Muscle of arm (tissue), 12 donors: Measurements from ENCODE around the gene POLA1. TPM values are rescaled to one million over a fixed set of nuclear protein-coding genes. Genes with fewer than 3 reads are reported as not detected.

Experiments used
- DNase-seq: peaks from one replicate; pipeline ENCODE4 v3.0.0-alpha.2; 2013
- polyA plus RNA-seq, 12 donors: library from polyadenylated mRNA; unstranded; fragments of 120-200 nt; gene quantifications; one replicate each; pipeline ENCODE4 v1.2.1, GENCODE V29; 2013; ENCODE audit not compliant: insufficient read length in 12 of 12

The POLA1 gene
- polyA plus RNA-seq, 12 donors, result 7.3 to 21.2 (median 18.4) TPM; not detected in 1

DNA sequence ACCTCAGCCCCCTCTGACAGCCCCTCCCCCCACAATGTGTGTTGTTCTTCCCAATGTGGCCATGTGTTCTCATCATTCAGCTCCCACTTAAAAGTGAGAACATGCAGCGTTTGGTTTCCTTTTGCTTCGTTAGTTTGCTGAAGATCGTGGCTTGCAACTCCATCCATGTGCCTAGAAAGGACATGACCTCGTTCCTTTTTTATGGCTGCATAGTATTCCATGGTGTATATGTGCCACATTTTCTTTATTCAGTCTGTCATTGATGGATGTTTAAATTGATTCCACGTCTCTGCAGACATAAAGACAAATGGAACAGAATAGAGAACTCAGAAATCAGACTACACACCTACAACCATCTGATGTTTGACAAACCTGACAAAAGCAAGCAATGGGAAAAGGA, 276.1 kb downstream of the POLA1 start:
- DNase-seq, result no peak

DNA sequence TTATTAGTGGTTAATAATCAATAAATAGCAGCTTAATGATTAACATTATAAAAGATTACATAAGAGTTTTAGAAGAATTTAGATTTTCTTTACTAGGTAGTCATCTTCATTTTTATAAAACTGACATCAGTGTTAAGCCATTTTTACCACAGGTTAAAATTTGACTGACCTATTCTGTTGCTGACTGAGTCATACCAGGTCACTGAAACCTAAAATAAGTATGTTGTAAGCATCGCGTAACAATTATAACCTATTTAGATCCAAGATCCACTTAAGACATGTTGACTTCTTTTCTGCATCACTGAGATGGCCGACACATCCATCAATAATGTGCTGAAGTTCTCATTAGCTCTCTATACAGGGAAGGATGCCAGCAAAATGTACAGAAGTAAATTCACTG, 285.4 kb downstream of the POLA1 start:
- DNase-seq, result no peak

DNA sequence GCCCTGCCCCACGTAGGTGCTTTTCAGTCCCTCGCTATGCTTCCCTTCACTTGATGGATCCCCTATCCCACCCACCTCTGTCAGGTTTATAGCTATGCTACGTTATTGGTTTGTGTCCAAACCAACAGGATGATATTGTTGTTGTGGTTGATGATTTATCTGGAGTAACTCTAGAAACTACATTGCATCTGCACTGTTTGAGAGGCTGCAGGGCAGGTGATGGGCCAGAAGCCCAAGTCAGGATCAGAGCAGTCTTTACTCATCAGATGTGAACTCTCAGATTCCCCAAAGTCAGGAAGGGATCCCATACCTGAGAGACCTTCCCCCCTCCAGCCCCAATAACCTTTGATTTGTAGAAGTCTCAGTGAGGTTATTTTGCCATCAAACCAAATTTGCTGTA, 287.3 kb downstream of the POLA1 start:
- no peak for DNase-seq

DNA sequence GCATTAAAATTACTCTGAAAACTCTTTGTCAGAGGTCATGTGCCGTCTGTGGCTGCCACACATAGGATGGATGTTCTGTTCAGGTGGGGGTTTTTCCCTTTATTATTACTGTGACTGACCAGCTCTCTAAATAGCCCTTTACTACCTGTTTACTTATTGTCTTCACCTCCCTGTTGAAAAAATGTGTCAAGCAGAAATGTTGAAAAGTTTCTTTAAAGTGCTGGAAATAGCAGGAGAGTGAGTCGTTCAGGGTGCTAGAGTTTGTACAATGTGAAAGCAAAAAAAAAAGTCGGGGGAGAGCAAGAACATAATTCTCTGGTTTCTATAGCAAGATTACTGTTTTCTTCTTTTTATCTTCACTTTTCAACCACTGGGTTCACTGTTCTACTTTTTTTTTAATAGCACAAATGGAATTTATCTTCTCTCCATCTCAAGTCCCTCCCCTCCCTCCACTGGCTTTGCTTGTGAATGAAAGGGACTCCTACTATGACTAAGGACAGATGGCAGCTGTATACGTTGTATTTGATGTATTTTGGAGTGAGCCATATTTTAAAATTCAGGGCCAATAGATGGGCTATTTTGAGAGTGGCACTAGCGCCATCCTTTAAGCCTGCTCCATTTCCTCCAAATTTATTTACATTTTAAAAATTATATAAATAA, 288.7 kb downstream of the POLA1 start:
- DNase-seq, result no peak

DNA sequence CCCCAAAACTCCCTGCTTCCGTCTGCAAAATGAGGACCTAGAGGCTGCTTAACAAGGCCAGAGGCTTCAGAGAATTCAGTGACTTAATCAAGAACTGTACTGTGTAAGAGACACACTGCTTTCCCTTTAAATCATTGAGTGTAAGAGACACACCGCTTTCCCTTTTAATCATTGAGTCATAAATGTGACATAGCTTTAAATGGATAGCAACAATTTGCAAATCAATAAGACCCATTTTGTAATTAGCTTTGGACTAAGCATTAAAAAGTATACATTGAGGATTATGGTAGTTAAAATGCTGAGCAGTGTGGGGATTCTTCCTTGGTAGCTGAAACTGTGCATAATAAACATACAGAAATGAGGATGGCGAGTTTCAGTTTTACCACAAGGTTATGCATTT, 290.2 kb downstream of the POLA1 start:
- no peak for DNase-seq

DNA sequence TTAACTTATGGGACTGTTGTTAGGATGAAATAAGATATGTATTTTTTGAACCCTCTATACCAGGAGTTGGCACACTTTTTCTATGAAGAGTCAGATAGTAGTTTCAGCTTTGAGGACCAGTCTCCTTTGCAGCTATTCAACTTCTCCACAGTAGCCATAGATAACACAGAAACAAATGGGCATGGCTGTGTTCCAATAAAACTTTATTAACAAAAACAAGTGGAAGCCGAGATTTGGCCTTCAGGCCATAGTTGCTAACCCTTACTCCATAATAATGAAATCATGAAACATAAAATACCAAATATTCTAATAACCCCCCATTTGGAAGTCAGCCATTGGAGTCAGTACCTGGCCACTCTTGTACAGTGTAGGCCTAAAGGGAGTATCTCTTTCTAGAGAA, 291.4 kb downstream of the POLA1 start:
- no peak for DNase-seq

DNA sequence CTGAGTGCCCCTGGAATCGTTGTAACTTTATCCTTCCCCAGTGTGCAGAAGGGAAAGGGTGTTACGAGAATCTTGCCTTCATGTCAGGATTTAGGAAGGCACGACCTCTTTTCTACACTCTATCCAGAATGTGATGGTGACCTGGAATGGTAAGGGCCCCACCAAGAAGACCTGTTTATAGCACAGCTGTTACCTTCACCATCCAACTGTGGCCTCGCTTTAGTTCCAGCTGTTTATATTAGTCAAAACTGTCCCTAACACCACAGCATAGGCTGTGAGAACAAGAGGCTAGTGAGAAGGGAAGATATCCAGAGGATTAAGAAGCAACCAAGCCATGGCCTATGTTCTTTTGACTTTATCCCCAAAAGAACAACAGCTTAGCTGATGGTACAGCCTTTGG, 294.0 kb downstream of the POLA1 start:
- no peak for DNase-seq

DNA sequence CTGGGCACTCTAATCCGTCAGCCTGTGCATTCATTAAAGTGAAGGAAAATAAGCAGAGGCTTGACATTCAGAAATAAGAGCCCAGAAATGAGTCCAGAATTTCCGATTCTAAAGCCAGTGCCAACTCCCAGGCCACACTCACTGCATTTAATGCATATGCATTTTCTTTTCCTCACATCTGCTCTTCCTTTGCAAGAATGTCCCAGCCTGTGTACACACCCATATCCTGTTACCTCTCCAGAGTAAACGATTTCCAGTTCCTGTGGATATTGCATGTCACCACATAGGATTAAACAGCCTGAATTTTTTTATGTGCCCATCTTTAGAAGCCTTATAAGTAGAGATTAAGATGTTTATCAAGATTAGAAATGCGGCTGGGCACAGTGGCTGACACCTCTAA, 294.6 kb downstream of the POLA1 start:
- no peak for DNase-seq

DNA sequence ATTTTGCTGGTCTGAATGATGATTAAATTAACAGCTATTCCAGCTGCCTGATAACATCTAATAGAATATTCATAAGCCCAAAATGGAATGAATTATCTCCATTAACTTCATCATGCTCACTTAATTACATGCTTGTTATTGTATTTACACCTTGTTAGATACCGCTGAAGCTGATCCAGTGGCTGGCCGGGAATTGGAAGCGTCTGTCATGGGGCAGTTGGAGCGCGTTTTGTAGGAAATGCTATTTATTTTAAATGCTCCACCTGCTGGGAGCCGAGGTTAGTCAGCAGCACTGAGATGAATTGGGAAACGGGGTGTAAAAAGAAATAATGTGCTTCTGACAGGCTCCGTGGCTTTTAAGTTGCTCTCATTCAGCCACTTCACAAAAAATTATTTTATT, 296.8 kb downstream of the POLA1 start:
- no peak for DNase-seq

DNA sequence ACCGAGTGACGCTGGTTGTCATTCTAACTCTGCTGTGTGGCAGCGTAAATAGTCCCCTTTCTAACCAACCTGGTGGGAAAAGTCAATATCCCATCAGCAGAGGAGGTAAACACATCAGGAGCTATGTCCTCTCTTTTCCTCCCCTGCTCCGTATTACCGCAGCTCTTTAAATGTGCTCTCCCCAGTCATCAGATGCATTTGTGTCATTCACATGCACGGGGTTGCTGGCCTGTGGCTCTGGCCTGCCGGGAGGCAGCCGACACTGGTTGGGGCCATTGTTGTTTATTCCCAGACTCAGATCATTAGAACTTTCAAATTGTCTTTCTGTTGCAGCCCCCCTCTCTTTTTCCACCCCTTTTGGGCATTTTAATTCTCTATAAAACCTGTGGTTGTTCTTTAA, 300.2 kb downstream of the POLA1 start:
- no peak for DNase-seq

DNA sequence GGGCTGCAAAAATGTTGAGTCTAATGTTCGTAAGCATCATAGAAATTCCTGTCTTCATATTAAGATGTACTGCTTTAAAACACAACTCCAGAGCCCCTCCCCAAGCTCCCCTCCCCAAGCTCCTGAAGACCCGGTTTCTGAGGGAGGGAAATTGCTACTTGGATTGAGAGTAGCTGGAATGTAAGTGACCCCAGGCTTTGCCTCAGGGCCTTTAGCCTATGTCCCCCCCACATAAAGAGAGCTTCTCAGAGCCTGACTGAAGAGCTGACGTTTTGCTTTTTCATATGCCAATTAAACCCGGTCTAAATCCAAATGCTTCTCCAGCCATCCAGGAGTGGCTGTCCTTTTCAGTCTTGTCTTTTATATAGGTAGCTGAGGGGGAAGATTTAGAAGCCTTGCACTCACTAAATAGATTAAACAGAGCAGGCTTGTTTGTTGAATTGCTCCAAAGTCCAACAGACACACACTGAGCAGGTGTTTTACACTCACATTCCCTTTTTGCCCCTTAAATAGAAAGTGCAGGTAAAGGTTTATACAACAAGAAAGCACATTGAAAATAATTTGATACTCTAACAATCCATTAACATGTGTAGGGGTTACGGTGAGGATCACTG, 302.5 kb downstream of the POLA1 start:
- DNase-seq, result no peak

DNA sequence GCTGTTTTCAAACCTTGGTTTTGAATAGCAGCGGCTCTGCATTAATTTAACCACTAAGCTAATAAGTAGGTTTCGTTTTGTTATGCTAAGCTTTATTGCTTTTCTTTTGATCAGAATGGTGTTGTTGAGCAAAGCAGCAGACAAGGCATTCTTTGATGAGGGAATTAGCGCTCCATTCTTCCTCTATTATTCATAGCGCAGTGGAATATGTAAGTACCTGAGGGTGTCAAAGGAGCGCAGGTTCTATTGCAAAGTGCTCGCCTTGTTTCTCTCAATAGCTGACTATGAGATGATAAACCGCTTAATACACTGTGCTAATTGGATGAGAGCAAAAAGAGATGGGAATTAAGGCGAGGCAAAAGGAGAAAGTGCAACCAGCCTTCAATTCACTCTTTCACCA, 305.8 kb downstream of the POLA1 start:
- no peak for DNase-seq

DNA sequence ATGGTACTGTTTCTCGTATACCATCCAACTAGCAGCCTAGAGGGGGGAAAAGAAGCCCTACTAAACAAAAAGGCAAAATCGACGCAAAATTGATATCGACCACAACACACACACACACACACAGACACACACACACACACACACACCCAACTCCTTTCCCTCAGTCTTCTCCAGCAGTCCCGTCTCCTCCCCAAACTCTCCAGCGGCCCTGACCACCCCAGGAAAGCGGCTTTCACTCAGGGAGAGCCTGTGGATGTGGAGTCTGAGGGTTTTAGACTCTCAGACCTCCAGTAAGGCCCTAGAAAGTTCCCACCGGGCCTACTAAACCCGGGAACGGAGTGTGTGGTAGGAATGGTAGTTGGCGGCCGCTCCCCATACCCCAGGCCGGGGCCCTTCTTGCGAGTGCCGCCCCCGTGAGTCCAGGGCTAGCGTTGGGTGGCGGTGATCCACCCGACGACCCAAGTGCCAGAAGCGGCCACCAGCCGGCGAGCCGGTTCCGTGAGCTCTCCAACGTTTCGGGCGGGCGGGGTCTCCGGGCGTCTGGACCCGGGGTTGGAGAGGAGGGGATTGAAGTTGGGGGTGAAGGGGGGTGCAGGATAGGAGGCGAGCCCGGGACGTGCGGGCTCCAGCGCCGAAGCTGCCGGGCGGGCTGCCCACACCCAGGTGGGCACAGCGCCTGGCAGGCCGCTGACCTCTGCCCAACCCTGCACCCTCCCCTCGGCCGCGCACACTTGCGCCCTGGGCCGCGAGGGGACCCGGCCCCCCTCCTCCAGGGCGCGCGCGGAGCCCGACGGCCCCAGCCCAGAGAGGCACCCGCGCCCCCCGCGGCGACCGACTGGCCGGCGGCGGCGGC, 308.3 kb downstream of the POLA1 start:
- no peak for DNase-seq

DNA sequence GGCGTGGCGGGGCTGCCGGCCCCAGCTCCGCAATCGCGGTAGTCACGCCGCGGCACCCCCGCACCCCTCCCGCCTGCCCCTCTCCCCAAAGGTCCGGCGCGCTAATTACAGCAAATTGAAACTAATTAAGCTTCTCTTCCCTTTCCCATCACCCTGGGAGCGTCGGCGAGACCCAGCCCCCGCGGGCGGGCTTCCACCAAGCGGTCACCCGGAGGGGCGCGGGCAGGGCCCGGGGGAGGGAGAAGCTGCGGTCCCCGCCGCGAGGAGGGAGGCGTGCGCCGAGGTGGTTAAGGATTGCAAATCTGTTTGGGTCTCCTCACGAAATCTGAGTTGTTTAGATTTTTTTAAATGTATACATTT, 308.9 kb downstream of the POLA1 start:
- DNase-seq, result no peak

DNA sequence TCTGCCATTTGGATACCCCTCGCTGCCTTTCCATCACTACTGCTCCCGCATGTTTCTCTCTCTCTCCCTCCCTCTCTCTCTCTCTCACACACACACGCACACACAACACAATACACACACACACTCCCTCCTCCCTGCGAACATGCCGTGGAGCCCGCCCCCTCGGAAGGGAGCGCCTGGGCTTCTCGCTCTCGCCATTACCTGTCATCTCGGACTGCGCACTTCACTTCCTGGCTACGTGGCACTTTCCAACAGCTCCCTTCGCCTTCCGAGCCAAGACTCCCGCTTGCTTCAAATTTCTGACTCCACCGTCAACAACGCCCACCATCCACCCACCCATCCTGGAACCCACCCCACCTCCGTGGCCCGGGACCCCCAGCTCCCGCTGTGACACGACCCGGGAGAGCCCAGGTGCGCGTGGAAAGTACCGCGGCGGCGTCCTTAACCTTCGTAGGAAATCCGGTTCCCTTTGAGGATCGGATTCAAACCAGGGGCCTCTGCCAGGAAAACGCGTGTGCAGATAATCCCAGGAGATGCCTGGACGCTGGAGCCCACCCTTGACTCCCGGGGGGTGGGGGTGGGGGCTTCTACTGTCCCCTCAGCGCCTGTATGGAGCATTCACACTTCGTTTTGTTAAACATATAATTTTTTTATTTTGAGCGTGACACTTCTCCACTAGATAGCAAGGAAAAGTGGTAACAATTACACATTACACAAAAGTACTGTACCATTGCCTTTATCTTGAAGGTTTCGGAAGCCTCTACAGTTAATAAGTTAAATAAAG, 309.5 kb downstream of the POLA1 start:
- DNase-seq, result no peak

DNA sequence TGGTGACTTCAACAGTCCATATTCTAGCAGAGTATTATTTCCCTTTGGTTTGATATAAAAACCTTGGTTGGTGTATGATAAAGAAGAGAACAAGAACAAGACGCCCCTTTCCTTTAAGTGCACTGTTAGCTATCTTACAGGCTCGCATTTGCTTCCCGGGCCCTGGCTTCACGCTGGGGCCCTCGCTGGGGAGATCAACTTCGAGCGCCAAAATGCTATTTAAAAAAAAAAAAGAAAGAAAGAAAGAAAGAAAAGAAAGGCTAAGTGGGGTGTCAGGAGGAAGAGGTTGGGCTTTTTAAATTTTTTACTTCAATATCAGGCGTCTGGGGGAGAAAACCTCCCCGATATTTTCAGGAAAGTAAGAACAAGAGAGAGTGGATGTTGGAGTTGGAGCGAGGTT, 310.3 kb downstream of the POLA1 start:
- DNase-seq, result no peak

DNA sequence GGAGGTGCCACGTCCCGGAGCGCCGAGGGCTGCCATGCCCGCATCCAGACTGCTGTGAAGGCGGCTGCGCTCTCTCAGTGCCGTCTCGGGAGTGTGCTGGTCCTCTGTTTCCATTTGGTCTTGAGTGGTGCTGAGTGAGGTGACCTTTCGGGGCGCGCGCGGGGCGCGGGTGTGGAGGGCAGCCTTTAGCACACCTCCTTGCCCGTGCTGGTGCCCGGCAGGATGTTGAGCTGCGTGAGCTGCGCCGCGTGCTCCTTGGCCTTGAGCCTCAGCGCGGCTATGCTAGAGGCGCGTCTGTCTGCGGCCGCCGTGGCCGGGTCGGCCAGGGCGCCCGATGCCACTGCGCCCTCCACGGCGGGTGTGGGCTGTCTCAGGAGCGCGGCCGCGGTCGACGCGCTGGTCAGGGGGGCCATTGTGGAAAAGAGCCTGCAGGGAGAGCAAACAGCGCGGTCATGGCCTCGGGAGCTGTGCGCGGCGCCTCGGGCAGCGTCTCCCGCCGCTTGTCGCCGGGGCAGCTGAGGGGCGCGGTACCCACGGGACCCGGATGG, 310.8 kb downstream of the POLA1 start:
- DNase-seq, result no peak

DNA sequence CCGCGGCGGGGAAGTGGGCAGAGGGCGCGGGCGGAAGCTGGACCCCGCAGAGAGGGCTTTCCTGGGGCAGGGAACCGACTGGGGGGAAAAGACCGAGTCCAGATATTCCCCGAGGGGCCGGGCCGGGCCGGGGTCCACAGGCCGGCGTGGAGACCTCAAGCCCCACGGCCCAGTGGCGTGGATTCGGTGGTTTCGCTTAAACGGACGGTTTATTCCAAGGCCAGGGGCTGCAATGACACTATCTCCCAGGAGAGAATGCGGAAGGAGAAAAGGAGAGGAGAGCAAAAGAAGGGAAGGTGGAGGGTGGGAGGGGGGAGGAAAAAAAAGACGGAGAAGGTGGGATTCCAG, 311.3 kb downstream of the POLA1 start:
- no peak for DNase-seq

DNA sequence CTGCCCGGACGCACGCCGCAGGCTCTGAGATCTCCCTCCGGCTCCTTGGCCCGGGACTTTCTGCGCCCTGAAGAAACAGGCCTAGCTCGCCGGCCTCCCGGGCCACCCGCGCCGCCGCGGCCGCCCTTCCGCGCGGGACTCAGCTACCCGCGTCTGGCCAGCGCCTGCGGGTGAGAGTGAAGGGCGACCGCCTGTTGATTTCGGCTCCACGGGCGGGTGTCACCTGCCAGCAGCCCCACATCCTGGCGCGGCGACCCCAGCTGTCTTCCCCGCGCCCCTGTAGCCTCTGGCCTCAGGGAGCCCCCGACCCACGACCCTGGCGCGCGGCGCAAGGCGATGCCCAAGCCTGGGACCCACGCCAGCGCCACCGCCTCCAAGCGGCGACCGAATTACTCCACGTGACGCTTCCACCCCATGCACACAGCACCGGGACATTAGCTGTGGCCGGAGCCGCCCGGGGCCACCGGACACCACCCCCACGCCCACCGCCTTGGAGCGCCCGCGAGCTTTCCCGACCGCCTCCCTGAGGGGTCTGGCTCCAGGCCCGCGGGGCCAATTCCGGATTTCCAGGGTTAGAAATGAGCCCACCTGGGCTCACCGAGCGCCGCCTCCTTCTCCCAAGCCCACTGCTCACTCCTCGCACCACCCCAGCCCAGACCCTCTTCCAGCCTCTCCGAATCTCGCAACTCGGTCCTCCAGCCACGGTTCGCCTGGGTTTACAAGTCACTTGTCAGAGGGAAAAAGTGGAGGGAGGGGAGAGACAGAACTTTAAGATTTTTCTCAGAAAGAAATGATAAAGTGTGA, 311.9 kb downstream of the POLA1 start:
- no peak for DNase-seq

DNA sequence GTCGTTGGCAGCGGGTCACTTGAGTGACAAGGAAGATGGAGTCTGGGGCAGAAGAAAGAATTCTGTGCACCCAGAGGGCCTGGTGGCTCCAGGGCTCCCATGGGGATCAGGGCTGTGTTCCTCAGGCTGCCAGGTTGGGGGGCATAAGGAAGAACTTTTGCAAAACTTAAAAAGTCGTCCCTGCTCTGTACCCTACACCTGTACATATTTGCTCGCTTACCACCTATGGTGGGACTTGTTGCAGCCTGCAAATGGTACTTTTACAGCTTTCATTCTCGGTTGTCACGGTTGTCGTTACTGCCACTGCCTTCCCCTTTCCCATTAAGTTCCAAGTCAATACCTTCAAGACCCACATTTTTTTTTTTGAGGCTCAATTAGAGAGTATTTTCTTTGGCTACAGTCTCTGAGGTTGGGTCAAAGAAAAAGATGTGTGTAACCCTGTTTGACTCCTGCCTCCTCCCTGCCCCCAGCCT, 312.9 kb downstream of the POLA1 start:
- no peak for DNase-seq
